GM20000 (cell line): ENCODE results near the gene C19orf25.

Experiments used
- DNase-seq: peaks from one replicate; pipeline ENCODE4 v3.0.0; 2012; ENCODE audit warnings: low spot score
- CTCF ChIP-seq: IDR thresholded peaks from 2 replicates; pipeline ENCODE4 v1.5.1; 2012; ENCODE audit warnings: mild to moderate bottlenecking, control low read depth; ENCODE audit errors: extremely low read depth, missing control alignments

C19orf25 gene

DNA sequence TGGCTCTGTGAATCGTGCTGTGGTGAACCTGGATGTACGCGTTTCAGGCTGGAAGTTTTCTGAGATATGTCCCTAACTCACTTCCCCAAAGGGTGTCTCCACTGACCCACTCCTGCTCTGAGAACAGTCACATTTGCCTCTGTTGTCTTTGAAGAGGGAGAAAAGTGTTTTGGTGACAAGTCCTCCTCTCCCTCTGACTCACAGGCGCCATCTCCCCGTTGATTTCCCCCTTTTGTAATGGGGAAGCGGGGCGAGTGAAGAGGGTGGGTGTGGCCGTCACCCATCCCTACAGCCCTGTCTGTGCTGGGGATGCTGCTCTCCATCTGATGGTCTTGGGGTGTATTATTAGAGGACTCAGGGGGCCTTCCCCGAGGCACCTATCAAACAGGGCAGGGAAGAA lies 19.5 kb downstream of the C19orf25 start:
- no peak for DNase-seq
- TF ChIP-seq CTCF: no peak

- no peak for TF ChIP-seq CTCF
- DNase-seq: no peak
These were observed 21.1 kb downstream of the C19orf25 start for GRCh38 chr19:1457892-1458291.

DNA sequence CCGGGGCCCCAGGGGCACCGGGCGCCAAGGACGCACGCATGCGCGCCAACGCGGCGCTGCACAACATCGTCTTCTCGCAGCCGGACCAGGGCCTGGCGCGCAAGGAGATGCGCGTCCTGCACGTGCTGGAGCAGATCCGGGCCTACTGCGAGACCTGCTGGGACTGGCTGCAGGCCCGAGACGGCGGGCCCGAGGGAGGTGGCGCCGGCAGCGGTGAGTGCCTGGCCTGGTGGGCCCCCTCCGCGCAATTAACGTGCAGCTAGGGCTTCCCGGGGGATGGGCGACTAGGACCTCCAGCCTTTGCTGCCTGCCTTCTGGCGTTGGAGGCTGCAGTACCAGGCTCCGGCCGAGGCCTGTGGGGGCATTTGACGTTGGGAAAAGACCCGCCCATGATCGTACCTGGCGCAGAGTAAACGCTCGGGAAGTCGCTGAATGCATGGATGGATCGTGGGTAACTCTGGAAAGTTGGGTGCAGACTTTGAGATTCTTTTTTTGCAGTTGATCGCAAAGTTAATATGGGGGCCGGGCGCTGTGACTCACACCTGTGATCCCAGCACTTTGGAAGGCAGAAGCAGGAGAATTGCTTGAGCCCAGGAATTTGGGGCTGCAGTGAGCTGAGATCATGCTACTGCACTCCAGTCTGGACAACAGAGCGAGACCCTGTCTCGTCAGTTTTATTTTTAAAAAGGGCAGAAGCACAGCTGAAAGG lies 21.8 kb downstream of the C19orf25 start:
- DNase-seq: no peak
- TF ChIP-seq CTCF: no peak

DNA sequence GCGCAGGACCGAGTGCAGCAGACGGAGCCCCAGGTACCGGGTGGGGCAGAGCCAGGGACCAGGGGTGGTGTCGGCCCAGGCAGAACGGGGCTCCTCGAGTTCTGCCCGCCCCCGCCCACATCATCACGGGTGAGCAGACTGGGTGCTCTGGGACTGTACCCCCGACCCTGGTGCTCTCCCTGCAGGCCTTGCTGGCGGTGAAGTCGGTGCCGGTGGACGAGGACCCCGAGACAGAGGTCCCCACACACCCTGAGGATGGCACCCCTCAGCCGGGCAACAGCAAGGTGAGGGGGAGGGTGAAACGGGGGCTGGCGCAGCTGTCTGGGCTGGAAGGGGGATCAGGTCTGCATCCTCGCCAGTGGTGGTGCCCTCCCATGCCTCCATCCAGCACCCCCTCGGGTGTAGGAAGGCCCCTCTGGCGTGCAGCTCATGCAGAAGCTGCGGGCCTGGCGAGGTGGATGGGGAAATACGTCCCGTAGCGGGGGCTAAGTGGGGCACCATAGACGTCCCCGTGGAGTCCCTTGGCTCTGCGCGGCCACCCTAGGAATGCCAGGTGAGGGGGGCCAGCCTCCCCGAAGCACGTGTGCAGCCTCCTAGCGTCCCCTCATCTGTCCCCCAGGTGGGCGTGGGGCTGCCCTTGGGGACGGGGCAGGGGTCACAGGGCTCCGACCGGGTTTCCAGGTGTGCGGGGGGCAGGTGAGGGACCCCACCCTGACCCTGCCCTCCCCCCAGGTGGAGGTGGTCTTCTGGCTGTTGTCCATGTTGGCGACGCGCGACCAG lies 22.7 kb downstream of the C19orf25 start:
- TF ChIP-seq CTCF: no peak
- no peak for DNase-seq

- TF ChIP-seq CTCF: no peak
- DNase-seq: peak; percentile 86
These were observed 23.5 kb downstream of the C19orf25 start for GRCh38 chr19:1455336-1456120.

DNA sequence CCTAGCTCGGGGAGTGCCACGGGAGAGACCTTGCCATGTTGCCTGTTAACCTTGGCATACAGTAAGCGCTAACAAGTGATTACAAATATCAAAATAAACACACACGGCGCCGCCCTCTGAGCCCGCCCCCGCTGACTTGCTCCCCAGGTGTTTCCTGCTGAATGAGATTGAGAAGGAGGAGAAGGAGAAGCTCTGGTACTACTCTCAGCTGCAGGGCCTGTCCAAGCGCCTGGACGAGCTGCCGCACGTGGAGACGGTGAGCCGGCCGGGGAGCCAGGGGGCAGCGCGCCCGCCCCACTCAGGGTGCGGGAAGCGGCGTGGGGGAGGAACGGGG lies 24.0 kb downstream of the C19orf25 start:
- TF ChIP-seq CTCF: no peak
- DNase-seq: peak; percentile 74
